Spleen (tissue), 11 donors: ENCODE measurements around the gene BRDT. TPM values are rescaled to one million over a fixed set of nuclear protein-coding genes. Genes with fewer than 3 reads are reported as not detected.

Source experiments
- DNase-seq: peaks from one replicate; pipeline ENCODE4 v3.0.0-alpha.2; 2020
- H3K27ac ChIP-seq, 8 donors: fragments of 200-600 bp; sonication (generic) in 7 of 8; 1 replicate in 4 of 8; 2 replicates in 4 of 8; pipeline versions ENCODE4 v1.5.0 to v1.8.0; 2016 to 2021; ENCODE audit warnings: inconsistent platforms in 4 of 8, mild to moderate bottlenecking in 4 of 8, moderate library complexity in 1 of 8
- H3K27me3 ChIP-seq, 7 donors: fragments of 200-600 bp; sonication (generic) in 6 of 7; replicated peaks in 1 of 7; 1 replicate in 4 of 7; 2 replicates in 3 of 7; pipeline versions ENCODE4 v1.5.0 to v1.8.0; 2016 to 2021; ENCODE audit warnings: inconsistent platforms in 3 of 7, mild to moderate bottlenecking in 1 of 7
- H3K36me3 ChIP-seq, 6 donors: fragments of 200-600 bp; sonication (generic) in 5 of 6; 1 replicate in 4 of 6; 2 replicates in 2 of 6; pipeline versions ENCODE4 v1.5.0 to v1.8.0; 2016 to 2021; ENCODE audit warnings: inconsistent platforms in 2 of 6
- H3K4me1 ChIP-seq, 6 donors: fragments of 200-600 bp; sonication (generic) in 5 of 6; 1 replicate in 3 of 6; 2 replicates in 3 of 6; pipeline versions ENCODE4 v1.5.0 to v1.8.0; 2016 to 2021; ENCODE audit warnings: inconsistent platforms in 3 of 6
- H3K4me3 ChIP-seq, 8 donors: fragments of 200-600 bp; sonication (generic) in 7 of 8; 1 replicate in 4 of 8; 2 replicates in 4 of 8; pipeline versions ENCODE4 v1.5.0 to v1.8.0; 2016 to 2021; ENCODE audit warnings: inconsistent platforms in 4 of 8, mild to moderate bottlenecking in 4 of 8, moderate library complexity in 2 of 8
- H3K9me3 ChIP-seq, 8 donors: fragments of 200-600 bp; sonication (generic) in 7 of 8; 1 replicate in 4 of 8; 2 replicates in 4 of 8; pipeline versions ENCODE4 v1.5.0 to v1.8.0; 2016 to 2021; ENCODE audit warnings: inconsistent platforms in 4 of 8
- CTCF ChIP-seq, 11 experiments: fragments of 200-600 bp in 7 of 11; fragments of 450-650 bp in 4 of 11; sonication (generic) in 4 of 11; IDR thresholded peaks in 8 of 11; conservative IDR thresholded peaks in 3 of 11; 1 replicate in 7 of 11; 2 replicates in 4 of 11; pipeline versions ENCODE4 v1.4.0 to v1.8.0; 2016 to 2021; ENCODE audit warnings: antibody characterized with exemption in 11 of 11, inconsistent platforms in 4 of 11, mild to moderate bottlenecking in 1 of 11
- POLR2A ChIP-seq, 3 donors: fragments of 450-650 bp; IDR thresholded peaks; one replicate each; pipeline ENCODE4 v1.5.1; 2017; ENCODE audit warnings: antibody characterized with exemption in 3 of 3, mild to moderate bottlenecking in 1 of 3
- POLR2AphosphoS5 ChIP-seq, 3 donors: sonication (generic); formaldehyde crosslinking; IDR thresholded peaks; one replicate each; pipeline ENCODE4 v1.5.1; 2017; ENCODE audit warnings: antibody characterized with exemption in 3 of 3
- intact Hi-C: fragments of 100-400 bp; cut with DNase I; formaldehyde crosslinking; loops from one replicate; pipeline ENCODE4 v1.15.0; 2023; ENCODE audit warnings: low total_unique reads
- polyA plus RNA-seq, 3 donors: library from polyadenylated mRNA; stranded (reverse); fragments of 200-250 nt; gene quantifications; one replicate each; pipeline ENCODE4 v1.2.1, GENCODE V29; 2013
- total RNA-seq, 7 donors: library from RNA; depleted of rRNA in 3 of 7; stranded (reverse); fragments of >200 nt in 3 of 7; fragmentation: NEBNext Ultra II Directional in 4 of 7; extraction: Animal tissue kit (Norgen Biotek cat#: 25700) in 4 of 7; gene quantifications; one replicate each; pipeline versions ENCODE4 v1.1.0 to v1.2.1, GENCODE V29; 2016 to 2021
- donor health status: healthy with polysubstance abuse.
- donor health status: DM: no; HTN: no; CAD: no; lungs with moderate emphysema.
- donor health status: DM: no; HTN: no; CAD: no.
- donor health status: Bipolar disorder and iron deficiency.
- donor health status: healthy.
- donor health status: DM: no; HTN: no; CAD: no.
- donor health status: DM: yes; HTN: yes; CAD: no.

Gene BRDT
- total and polyA plus RNA-seq, 10 donors, result 0.09 to 0.43 TPM; not detected in 8

GRCh38 chr1:92051948-92052347 is 102.7 kb downstream of the BRDT start:
- H3K27ac ChIP-seq, result no peak overlapping the region
- no peaks in the 10 kb centered on the region for H3K36me3 ChIP-seq
- no peak for TF ChIP-seq CTCF (IDR thresholded peaks at IDR 0.05 in 8 of 11, conservative IDR thresholded peaks at IDR 0.05 in 3 of 11)
- TF ChIP-seq POLR2AphosphoS5 (IDR thresholded peaks at IDR 0.05), result no peak
- no peak for TF ChIP-seq POLR2A (IDR thresholded peaks at IDR 0.05)
- H3K4me3 ChIP-seq, result no peak overlapping the region
- intact Hi-C loops, result no loop called here
- DNase-seq, result no peak
- H3K4me1 ChIP-seq, result no peaks in the 10 kb centered on the region
- no peaks in the 10 kb centered on the region for H3K9me3 ChIP-seq
- no peaks in the 10 kb centered on the region for H3K27me3 ChIP-seq

Other genes starting within 250 kb of the BRDT start
- 100 to 1,000 TPM; 147 to 254 (median 185) TPM for gene TGFBR3, start 63.2 kb upstream of the BRDT start, total RNA-seq
- 10 to 100 TPM in 1 of 3 donors, 1 to 10 TPM in 2; 5.2 to 15.4 (median 8.1) TPM for gene TGFBR3, start 63.2 kb upstream of the BRDT start, polyA plus RNA-seq
- gene EPHX4, start 80.6 kb downstream of the BRDT start, total RNA-seq, result under 1 TPM in 1 of 7 donors, not detected in 6; 0.51 TPM
- under 1 TPM in 1 of 3 donors, not detected in 2; 0.07 TPM for gene EPHX4, start 80.6 kb downstream of the BRDT start, polyA plus RNA-seq
- gene SETSIP, start 126.0 kb downstream of the BRDT start, total RNA-seq, result not detected
- gene SETSIP, start 126.0 kb downstream of the BRDT start, polyA plus RNA-seq, result under 1 TPM in 1 of 3 donors, not detected in 2; 0.15 TPM
- 1 to 10 TPM; 3.0 to 6.9 (median 4.1) TPM for gene BTBD8, start 130.9 kb downstream of the BRDT start, total RNA-seq
- under 1 TPM; 0.52 to 0.90 (median 0.55) TPM for gene BTBD8, start 130.9 kb downstream of the BRDT start, polyA plus RNA-seq